ENCODE results near the gene BFAR.
"Not testable (repeated sequence)": the region's sequence is repeated elsewhere in the genome, so short reads cannot be mapped to it uniquely, and the experiment has no call there.

BFAR gene

GRCh38 chr16:14685870-14686793 is 53.4 kb downstream of the BFAR start:
- DNase-seq (ENCODE audit: low read depth): not testable (repeated sequence)

GRCh38 chr16:14694129-14694528 is 61.4 kb downstream of the BFAR start, which contains the start of gene PLA2G10:
TSS of gene PLA2G10 (minus strand) at chr16:14694308. CDS start at chr16:14694229, 79 bp downstream.
- DNase-seq (ENCODE audit: low read depth): not testable (repeated sequence)

DNA sequence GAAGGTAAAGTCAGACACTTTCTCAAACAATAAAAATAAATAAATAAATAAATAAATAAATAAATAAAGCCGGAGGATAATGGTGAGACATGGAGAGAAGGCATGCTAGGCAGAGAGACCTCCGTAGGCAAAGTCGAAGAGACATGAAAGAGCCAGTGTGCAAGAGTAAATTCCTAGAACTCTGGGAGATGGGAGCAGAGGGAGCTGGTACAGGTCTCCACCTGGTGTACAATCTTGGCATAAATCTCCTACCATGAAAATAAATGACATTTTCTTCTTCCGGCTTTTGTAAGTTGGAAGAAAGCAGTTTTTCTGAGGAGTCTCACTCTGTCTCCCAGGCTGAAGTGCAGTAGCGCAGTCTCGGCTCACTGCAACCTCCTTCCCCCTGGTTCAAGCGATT is 69.1 kb downstream of the BFAR start:
- not testable (repeated sequence) for DNase-seq (ENCODE audit: low read depth)

- not testable (repeated sequence) for DNase-seq (ENCODE audit: low read depth)
Measured at GRCh38 chr16:14702672-14703071, 69.9 kb downstream of the BFAR start.

DNA sequence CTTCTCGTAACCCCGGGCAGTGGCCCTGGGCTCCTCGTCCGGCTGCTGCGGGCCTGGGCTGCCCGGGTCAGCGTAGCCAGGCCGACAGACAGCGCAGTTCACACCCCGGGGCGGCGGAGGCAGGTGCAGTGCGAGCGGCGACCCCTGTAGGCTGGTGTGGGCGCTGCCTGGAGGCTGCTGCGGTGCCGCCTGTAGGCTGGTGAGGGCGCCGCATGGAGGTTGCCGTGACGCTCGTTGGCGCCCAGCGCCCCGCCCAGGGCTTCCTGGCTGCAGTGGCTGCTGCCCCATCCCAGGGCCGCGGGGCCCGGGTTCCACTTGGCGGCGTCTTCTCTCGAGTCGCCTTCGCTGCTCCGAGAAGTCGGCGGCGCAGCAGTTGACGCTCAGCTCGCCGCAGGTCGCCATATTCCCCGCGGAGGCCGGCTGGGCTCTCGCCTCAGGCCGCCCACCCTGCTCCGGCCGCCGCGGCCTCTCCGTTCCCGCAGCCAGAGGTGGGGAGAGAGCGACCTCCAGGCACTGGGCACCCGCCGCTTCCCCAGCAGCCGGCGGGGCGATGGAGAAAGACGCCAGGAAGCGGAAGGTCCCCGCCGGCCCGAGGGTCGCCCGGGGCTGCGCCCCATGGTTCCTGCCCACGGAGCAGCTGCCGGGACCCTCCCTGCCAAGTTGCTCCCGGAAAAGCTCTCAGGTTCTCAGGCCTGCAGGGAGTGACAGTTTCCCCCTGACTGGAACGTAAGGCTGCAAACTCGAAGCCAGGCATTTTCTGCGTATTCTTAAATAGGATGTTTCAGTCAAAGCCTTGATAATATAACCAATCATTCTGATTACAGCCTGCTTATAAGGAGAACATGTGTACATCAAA is 70.6 kb downstream of the BFAR start, which contains the start of gene NPIPA3:
Gene NPIPA3 (plus strand): TSS at position 256 of the 856 bp plus-strand sequence. CDS start 5,533 bp downstream, outside the sequence.
- not testable (repeated sequence) for DNase-seq (ENCODE audit: low read depth)

Data from EH (cell line).